ENCODE measurements around the gene PIK3R2. TPM values are rescaled to one million over a fixed set of nuclear protein-coding genes. Genes with fewer than 3 reads are reported as not detected.

The PIK3R2 gene
- polyA plus RNA-seq, 1 donor from 2014 or later: 14.8 TPM

DNA sequence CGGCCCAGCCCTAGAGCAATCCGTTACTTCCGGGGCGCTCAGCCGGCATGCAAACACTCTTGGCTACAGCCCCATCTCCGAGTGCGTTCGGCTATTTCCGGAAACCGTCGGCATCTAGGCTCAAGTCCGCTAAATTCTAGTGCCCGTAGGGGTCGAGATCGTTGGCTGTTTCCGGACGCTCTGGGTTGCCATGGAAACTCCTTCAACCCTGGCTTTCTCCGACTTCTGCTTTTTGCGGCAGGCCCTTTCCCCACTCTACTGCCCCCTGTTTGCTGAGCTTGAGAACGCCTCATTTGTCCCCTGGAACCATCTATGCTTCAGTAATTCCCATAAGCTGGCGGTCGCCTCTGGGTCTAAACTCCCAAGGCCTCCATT lies 534 bp upstream of the PIK3R2 start:
- no peaks in the 10 kb centered on the region for H3K9me2 ChIP-seq (ENCODE audit: insufficient read depth, low read length)
- peak overlapping the region; percentile 52 for H2AFZ ChIP-seq (ENCODE audit: low read depth, low read length)
- H3K9me3 ChIP-seq (ENCODE audit: low read length): no peaks in the 10 kb centered on the region
- peak overlapping the region; percentile 96 for H3K4me3 ChIP-seq (ENCODE audit: low read length)
- H3K79me2 ChIP-seq (replicated peaks; ENCODE audit: insufficient read depth, low read length): peaks cover 5% of the 10 kb centered on the region
- no peaks in the 10 kb centered on the region for H3F3A ChIP-seq (ENCODE audit: insufficient read depth, low read length, poor library complexity, severe bottlenecking)
- no peaks in the 10 kb centered on the region for H4K20me1 ChIP-seq (ENCODE audit: insufficient read depth)
- no peaks in the 10 kb centered on the region for H3K36me3 ChIP-seq (ENCODE audit: insufficient read depth, low read length)
- peak overlapping the region; percentile 96 for H3K27ac ChIP-seq (ENCODE audit: low read length)
- peak overlapping the region; percentile 92 for H3K9ac ChIP-seq (ENCODE audit: low read length)
- TF ChIP-seq MXI1 (conservative IDR thresholded peaks at IDR 0.05; ENCODE audit: poor library complexity, severe bottlenecking) (peak; percentile 41), CTCF (IDR thresholded peaks at IDR 0.05; ENCODE audit: poor library complexity, severe bottlenecking) (peak; percentile 99), EZH2 (IDR thresholded peaks at IDR 0.05; ENCODE audit: borderline replicate concordance, insufficient read depth, low read length, poor library complexity, severe bottlenecking) (no peak), TAF1 (IDR thresholded peaks at IDR 0.05; ENCODE audit: low read depth) (no peak), EP300 (conservative IDR thresholded peaks at IDR 0.05; ENCODE audit: poor library complexity, severe bottlenecking) (no peak), RAD21 (conservative IDR thresholded peaks at IDR 0.05) (peak; percentile 65), SMC3 (conservative IDR thresholded peaks at IDR 0.05; ENCODE audit: poor library complexity) (peak; percentile 72)
- TF ChIP-seq, protein P1, sequence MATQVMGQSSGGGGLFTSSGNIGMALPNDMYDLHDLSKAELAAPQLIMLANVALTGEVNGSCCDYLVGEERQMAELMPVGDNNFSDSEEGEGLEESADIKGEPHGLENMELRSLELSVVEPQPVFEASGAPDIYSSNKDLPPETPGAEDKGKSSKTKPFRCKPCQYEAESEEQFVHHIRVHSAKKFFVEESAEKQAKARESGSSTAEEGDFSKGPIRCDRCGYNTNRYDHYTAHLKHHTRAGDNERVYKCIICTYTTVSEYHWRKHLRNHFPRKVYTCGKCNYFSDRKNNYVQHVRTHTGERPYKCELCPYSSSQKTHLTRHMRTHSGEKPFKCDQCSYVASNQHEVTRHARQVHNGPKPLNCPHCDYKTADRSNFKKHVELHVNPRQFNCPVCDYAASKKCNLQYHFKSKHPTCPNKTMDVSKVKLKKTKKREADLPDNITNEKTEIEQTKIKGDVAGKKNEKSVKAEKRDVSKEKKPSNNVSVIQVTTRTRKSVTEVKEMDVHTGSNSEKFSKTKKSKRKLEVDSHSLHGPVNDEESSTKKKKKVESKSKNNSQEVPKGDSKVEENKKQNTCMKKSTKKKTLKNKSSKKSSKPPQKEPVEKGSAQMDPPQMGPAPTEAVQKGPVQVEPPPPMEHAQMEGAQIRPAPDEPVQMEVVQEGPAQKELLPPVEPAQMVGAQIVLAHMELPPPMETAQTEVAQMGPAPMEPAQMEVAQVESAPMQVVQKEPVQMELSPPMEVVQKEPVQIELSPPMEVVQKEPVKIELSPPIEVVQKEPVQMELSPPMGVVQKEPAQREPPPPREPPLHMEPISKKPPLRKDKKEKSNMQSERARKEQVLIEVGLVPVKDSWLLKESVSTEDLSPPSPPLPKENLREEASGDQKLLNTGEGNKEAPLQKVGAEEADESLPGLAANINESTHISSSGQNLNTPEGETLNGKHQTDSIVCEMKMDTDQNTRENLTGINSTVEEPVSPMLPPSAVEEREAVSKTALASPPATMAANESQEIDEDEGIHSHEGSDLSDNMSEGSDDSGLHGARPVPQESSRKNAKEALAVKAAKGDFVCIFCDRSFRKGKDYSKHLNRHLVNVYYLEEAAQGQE (IDR thresholded peaks at IDR 0.05; ENCODE audit: borderline replicate concordance): peak; percentile 47
- no peaks in the 10 kb centered on the region for H3K27me3 ChIP-seq (ENCODE audit: insufficient read depth, low read depth, low read length)
- H3K4me2 ChIP-seq (ENCODE audit: low read length): peak overlapping the region; percentile 34

GRCh38 chr19:18153556-18154134 lies 682 bp downstream of the PIK3R2 start:
- Histone ChIP-seq H3K9ac (ENCODE audit: low read length) (peak overlapping the region; percentile 92), H3K9me2 (ENCODE audit: insufficient read depth, low read length) (no peaks in the 10 kb centered on the region)

More at GRCh38 chr19:18153556-18154134, 682 bp downstream of the PIK3R2 start:
- no peaks in the 10 kb centered on the region for H3K36me3 ChIP-seq (ENCODE audit: insufficient read depth, low read length)
- TF ChIP-seq EP300 (conservative IDR thresholded peaks at IDR 0.05; ENCODE audit: poor library complexity, severe bottlenecking) (no peak), TAF1 (IDR thresholded peaks at IDR 0.05; ENCODE audit: low read depth) (no peak), MXI1 (conservative IDR thresholded peaks at IDR 0.05; ENCODE audit: poor library complexity, severe bottlenecking) (no peak), RAD21 (conservative IDR thresholded peaks at IDR 0.05) (no peak)
- H3K4me2 ChIP-seq (ENCODE audit: low read length): peak overlapping the region; percentile 63
- H2AFZ ChIP-seq (ENCODE audit: low read depth, low read length): peak overlapping the region; percentile 60
- H3F3A ChIP-seq (ENCODE audit: insufficient read depth, low read length, poor library complexity, severe bottlenecking): no peaks in the 10 kb centered on the region
- no peaks in the 10 kb centered on the region for H3K27me3 ChIP-seq (ENCODE audit: insufficient read depth, low read depth, low read length)
- peak overlapping the region; percentile 96 for H3K4me3 ChIP-seq (ENCODE audit: low read length)
- peak overlapping the region; percentile 96 for H3K27ac ChIP-seq (ENCODE audit: low read length)
- H3K79me2 ChIP-seq (replicated peaks; ENCODE audit: insufficient read depth, low read length): peaks cover 5% of the 10 kb centered on the region
- H3K9me3 ChIP-seq (ENCODE audit: low read length): no peaks in the 10 kb centered on the region
- H4K20me1 ChIP-seq (ENCODE audit: insufficient read depth): no peaks in the 10 kb centered on the region

Measured in neural cell (in vitro differentiated cells).